ENCODE results near the gene FAXDC2. TPM values are rescaled to one million over a fixed set of nuclear protein-coding genes. Genes with fewer than 3 reads are reported as not detected.

Gene FAXDC2
- total and polyA plus RNA-seq, 2 of the 8 experiments (the other 6 are each of a cell fraction or from before 2014, with no cell fraction given) = 3.7 to 5.9 TPM

DNA sequence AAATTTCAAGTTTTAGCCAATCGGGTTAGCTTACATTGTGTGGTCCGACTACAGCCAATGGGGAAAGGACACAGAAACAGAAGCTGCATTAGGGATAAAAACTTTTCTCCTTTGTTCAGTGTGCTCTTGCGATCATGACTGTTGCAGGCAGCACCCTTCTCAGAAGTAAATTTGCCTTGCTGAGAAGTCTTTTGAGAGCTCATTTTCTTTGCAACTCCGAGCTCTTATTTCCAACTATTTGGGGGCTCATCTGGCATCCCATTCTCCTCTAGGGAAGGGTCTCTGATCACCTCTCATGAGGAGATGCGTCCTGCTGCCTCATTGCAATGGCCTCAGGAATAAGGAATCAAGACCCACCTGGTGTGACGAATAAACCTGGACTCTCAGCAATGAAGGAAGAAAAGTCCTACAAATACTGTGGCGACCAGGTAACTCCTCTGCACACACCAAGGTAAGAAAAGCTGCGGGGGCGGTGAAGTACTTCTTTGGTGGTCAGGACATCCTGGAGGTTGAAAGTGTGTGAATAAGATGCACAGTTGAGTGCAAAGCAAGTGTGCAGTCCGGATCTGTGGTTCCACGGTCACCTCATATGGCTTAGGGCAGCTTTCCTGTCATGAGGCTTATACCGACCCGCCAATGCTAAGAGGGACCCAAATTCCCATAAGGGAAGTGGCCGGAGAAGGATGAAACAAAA, 28.4 kb upstream of the FAXDC2 start:
- H4K91ac ChIP-seq (replicated peaks; ENCODE audit: insufficient read length, low read length) = no peak overlapping the region
- no peak overlapping the region for H2BK12ac ChIP-seq (ENCODE audit: low read depth, low read length)
- no peaks in the 10 kb centered on the region for H3K27me3 ChIP-seq (replicated peaks in 1 of 4; ENCODE audit: control insufficient read depth in 3 of 4, extremely low read depth in 1 of 4, insufficient read depth in 3 of 4, low read length in 3 of 4)
- CTCF ChIA-PET (ENCODE audit: partially characterized antibody) = interaction anchor here (0.7 to 2.3 kb wide), 5 partner anchors 10 to 228 kb away, joined by 3 to 4 read pairs (median 3); no protein-coding TSS in a partner anchor
- FAIRE-seq = no peak
- no peak overlapping the region for H3K14ac ChIP-seq (ENCODE audit: insufficient read length)
- H2BK15ac ChIP-seq (ENCODE audit: low read length) = no peak overlapping the region
- H2BK5ac ChIP-seq (ENCODE audit: low read depth, low read length) = no peak overlapping the region
- H3K56ac ChIP-seq (replicated peaks; ENCODE audit: insufficient read length, low read depth, low read length) = no peak overlapping the region
- no peak overlapping the region for H4K8ac ChIP-seq (ENCODE audit: extremely low read depth, insufficient read depth, low read length)
- no peaks in the 10 kb centered on the region for H3K4me1 ChIP-seq (replicated peaks in 1 of 4; ENCODE audit: control insufficient read depth in 3 of 4, insufficient read depth in 4 of 4, low read length in 3 of 4)
- no peak overlapping the region for H4K5ac ChIP-seq (ENCODE audit: insufficient read length, low read depth, low read length)
- H3K27ac ChIP-seq (ENCODE audit: low read depth, low read length) = no peak overlapping the region
- no peak overlapping the region for H3K18ac ChIP-seq (ENCODE audit: extremely low read depth, low read length)
- H2AK5ac ChIP-seq (ENCODE audit: low read depth, low read length) = no peak overlapping the region
- H3K4me2 ChIP-seq (ENCODE audit: insufficient read depth in 1 of 2, low read depth in 2 of 2, low read length in 2 of 2) = no peak overlapping the region
- H3K79me1 ChIP-seq (ENCODE audit: low read depth, low read length) = no peaks in the 10 kb centered on the region
- WGBS, 2 experiments (ENCODE audit: extremely low coverage in 1 of 2, insufficient coverage in 1 of 2, insufficient read length in 1 of 2, insufficient replicate concordance in 2 of 2, low coverage in 1 of 2, low lambda C conversion rate in 2 of 2, missing lambda C conversion rate in 1 of 2) = 91% methylated on average over 14 of the region's 14 CpGs; no CpG with 5 or more reads in 1 of the 2 experiments
- no peaks in the 10 kb centered on the region for H3K9me3 ChIP-seq (ENCODE audit: insufficient read depth in 2 of 2, low read depth in 1 of 2, low read length in 1 of 2)
- no peak overlapping the region for H3K23ac ChIP-seq (ENCODE audit: insufficient read length)
- DNase-seq (ENCODE audit: low read depth in 1 of 2, low spot score in 2 of 2) = no peak
- H3K4ac ChIP-seq (replicated peaks; ENCODE audit: insufficient read length, low read depth, low read length) = no peak overlapping the region
- H3K4me3 ChIP-seq (ENCODE audit: extremely low read depth in 1 of 4, insufficient read depth in 2 of 4, low read depth in 3 of 4, low read length in 4 of 4) = no peak overlapping the region
- H2BK20ac ChIP-seq (ENCODE audit: low read length) = no peak overlapping the region
- H2AFZ ChIP-seq (ENCODE audit: low read length) = no peak overlapping the region
- no peaks in the 10 kb centered on the region; a peak in 1 of 4 replicates for H3K79me2 ChIP-seq (ENCODE audit: control insufficient read depth in 1 of 2, insufficient read depth in 2 of 2, low read length in 2 of 2)
- H2BK120ac ChIP-seq (replicated peaks; ENCODE audit: low read depth, low read length) = no peak overlapping the region
- H3K36me3 ChIP-seq (ENCODE audit: control insufficient read depth in 2 of 4, insufficient read depth in 4 of 4, low read length in 3 of 4) = peaks cover 4 to 34% (median 19%) of the 10 kb centered on the region in 4 experiments; a peak in 7 of 8 replicates
- H3K9ac ChIP-seq (replicated peaks in 1 of 4; ENCODE audit: extremely low read depth in 1 of 4, low read depth in 3 of 4, low read length in 3 of 4) = no peak overlapping the region
- POLR2A ChIA-PET (ENCODE audit: partially characterized antibody) = interaction anchor here (0.7 to 3.8 kb wide), 7 partner anchors 10 to 249 kb away, joined by 3 to 21 read pairs (median 6); partner anchors contain the start of gene CNOT8
- H4K20me1 ChIP-seq (replicated peaks in 1 of 2; ENCODE audit: control insufficient read depth in 1 of 2, insufficient read depth in 2 of 2, low read length in 2 of 2) = no peaks in the 10 kb centered on the region
- no peaks in the 10 kb centered on the region for H3K23me2 ChIP-seq (ENCODE audit: low read depth, low read length)
- TF ChIP-seq SUZ12 (IDR thresholded peaks at IDR 0.05; ENCODE audit: low read length) = no peak
- no peak for TF ChIP-seq BRCA1 (IDR thresholded peaks at IDR 0.05; ENCODE audit: low read depth, low read length)
- TF ChIP-seq HDAC2 (IDR thresholded peaks at IDR 0.05; ENCODE audit: borderline replicate concordance in 1 of 2, low read depth in 2 of 2, low read length in 2 of 2) = no peak
- no peak for TF ChIP-seq HDAC6 (IDR thresholded peaks at IDR 0.05; ENCODE audit: low read depth, low read length)
- no peak for TF ChIP-seq CHD2 (IDR thresholded peaks at IDR 0.05; ENCODE audit: low read length)
- TF ChIP-seq CBX5 (IDR thresholded peaks at IDR 0.05; ENCODE audit: low read depth, low read length) = no peak
- no peak for TF ChIP-seq RXRA (IDR thresholded peaks at IDR 0.05; ENCODE audit: insufficient read depth, low read depth, low read length)
- no peak for TF ChIP-seq SAP30 (IDR thresholded peaks at IDR 0.05; ENCODE audit: insufficient read depth, insufficient replicate concordance, low read length)
- TF ChIP-seq EGR1 (IDR thresholded peaks at IDR 0.05; ENCODE audit: borderline replicate concordance, low read depth, low read length) = no peak
- TF ChIP-seq BACH1 (IDR thresholded peaks at IDR 0.05; ENCODE audit: low read length) = no peak
- TF ChIP-seq, protein P1, sequence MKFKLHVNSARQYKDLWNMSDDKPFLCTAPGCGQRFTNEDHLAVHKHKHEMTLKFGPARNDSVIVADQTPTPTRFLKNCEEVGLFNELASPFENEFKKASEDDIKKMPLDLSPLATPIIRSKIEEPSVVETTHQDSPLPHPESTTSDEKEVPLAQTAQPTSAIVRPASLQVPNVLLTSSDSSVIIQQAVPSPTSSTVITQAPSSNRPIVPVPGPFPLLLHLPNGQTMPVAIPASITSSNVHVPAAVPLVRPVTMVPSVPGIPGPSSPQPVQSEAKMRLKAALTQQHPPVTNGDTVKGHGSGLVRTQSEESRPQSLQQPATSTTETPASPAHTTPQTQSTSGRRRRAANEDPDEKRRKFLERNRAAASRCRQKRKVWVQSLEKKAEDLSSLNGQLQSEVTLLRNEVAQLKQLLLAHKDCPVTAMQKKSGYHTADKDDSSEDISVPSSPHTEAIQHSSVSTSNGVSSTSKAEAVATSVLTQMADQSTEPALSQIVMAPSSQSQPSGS (IDR thresholded peaks at IDR 0.05; ENCODE audit: low read length) = no peak
